ENCODE results near the gene LAMA3.
"Not testable (repeated sequence)": the region's sequence is repeated elsewhere in the genome, so short reads cannot be mapped to it uniquely, and the experiment has no call there.

The LAMA3 gene

DNA sequence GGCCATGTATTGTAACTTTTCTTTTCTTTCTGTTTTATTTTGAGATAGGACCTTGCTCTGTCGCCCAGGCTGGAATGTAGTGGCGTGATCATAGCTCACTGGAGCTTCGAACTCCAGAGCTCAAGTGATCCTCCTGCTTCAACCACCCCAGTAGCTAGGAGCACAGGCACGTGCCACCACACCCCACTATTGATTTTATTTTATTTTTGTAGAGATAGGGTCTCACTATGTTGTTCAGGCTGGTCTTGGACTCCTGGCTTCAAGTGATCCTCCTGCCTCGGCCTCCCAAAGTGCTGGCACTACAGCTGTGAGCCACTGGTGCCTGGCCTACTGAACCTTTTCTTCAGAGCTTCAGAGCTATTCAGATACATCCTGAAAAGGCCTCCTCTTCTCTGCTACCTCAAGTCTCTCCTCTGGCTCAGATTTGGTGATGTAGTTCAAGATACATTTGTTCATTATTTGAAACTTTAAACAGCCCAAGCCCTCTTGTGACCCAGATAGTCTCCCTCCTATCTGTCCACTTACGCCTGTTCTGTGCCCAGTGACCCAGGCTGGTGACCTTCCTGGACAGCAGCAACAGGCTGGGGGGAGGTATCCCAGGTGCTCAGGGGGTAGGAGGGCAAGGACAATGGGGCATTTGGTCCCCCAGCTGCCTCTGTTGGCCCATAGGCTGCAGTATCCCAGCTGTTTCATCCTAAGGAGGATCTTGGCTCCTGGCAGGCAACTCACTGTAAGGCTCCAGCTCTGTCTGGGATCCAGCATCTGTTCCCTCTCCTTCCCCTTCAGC lies 38.6 kb downstream of the LAMA3 start:
- no peak for DNase-seq (ENCODE audit: low spot score)

DNA sequence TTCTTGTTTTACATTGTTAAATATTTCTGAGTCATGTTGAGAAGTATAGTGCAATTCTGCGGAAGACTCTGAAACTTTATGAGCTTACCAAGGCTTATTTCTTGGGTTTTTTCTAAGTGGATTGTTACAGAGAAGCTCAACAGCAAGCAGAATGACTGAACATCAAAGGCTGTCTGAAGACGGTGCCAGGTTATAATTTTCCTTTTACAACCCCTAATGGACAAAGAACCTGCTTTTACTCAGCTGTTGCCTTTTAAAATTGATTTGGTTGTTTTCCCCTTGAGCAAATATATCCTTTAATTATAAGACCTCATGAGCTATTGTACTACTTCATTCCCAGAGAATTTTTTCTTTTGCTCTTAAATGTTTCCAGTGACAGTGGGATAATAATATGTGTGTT lies 41.6 kb downstream of the LAMA3 start:
- DNase-seq (ENCODE audit: low spot score), result no peak

- DNase-seq (ENCODE audit: low spot score), result no peak
Observed at GRCh38 chr18:23731861-23732260, 42.6 kb downstream of the LAMA3 start.

GRCh38 chr18:23732439-23732838 lies 43.2 kb downstream of the LAMA3 start:
- no peak for DNase-seq (ENCODE audit: low spot score)

DNA sequence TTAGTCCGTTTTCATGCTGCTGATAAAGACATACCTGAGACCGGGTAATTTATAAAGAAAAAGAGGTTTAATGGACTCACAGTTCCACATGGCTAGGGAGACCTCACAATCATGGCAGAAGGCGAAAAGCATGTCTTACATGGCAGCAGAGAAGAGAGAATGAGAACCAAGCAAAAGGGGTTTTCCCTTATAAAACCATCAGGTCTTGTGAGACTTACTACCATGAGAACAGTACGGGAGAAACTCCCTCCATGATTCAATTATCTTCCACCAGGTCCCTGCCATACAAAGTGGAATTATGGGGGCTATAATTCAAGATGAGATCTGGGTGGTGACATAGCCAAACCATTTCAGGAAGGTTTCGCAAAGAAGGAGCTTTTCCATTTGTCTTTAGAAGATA lies 44.0 kb downstream of the LAMA3 start:
- DNase-seq (ENCODE audit: low spot score), result not testable (repeated sequence)

- no peak for DNase-seq (ENCODE audit: low spot score)
Observed at GRCh38 chr18:23733895-23734294, 44.6 kb downstream of the LAMA3 start.

GRCh38 chr18:23735021-23735464 lies 45.8 kb downstream of the LAMA3 start:
- DNase-seq (ENCODE audit: low spot score), result no peak

GRCh38 chr18:23737578-23737977 lies 48.3 kb downstream of the LAMA3 start:
- no peak for DNase-seq (ENCODE audit: low spot score)

DNA sequence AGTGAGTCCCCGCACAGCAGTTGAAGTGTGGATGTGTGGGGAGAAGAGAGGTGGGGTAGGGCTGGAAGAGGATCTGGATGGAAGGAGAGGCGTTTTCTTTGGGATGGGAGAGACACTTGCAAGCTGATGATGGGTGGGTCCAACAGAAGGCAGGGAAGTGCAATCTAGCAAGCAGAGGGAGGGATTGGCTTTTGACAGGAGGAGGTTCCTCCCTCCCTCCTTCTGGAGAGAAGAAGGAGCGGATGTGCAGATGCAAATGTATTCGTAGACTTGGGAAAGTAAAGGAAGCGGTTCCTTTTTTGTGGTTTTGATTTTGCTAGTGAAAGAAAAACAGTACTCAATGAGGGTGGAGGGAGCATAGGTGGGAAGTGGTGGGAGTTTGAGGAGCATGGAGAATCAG lies 48.9 kb downstream of the LAMA3 start:
- DNase-seq (ENCODE audit: low spot score), result no peak

DNA sequence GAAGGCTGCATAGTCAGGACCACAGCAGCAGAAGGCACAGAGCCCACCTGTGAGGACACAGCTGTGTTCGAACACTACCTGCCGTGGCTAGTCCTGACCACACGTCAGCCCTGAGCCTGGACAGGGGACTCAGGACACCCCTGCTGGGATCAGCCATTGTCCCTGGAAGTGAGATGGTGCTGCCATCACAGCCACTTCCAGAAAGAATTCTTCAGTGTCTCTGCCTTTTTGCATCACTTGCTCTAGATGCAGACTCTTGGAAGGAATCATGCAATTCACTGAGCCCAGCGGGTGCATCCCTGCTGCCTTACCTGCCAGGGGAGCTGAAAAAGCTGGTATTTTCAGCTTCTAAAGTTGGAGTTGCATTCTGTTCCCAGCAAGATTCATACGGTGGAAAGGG lies 49.3 kb downstream of the LAMA3 start:
- no peak for DNase-seq (ENCODE audit: low spot score)

DNA sequence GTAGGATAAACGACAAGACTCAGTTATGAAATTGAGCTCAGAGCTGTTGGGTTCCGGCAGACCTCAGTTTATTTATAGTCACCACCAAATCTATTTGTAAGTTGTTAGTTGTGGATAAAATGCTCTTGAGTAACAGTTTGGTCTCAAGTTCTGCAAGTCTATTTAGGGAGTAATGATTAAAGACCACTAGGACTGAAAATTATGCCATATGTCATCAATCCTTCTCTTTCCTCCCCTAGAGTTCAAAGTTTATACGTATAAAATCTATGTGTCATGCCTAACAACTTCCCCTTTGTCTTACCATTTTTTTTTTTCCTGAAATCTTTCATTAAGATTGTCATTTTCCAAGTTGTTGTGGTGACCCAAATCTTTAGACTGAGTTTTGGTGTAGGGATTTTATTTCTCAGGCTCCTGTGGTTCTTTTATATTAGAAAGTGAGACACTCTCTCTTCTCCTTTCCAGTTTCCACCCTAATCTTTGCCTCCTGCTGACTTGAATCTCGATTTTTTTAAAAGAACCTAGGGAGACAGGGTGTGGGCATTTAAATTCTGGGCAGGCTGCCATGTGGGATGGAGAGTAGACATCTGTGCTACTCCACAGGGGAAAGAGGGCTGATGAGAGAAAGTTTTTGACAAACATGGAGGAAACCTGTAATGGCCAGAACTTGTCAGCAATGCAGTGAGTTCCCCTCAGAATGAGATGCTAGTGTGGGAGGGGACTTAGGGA lies 51.0 kb downstream of the LAMA3 start:
- DNase-seq (ENCODE audit: low spot score), result peak; percentile 55

GRCh38 chr18:23741967-23742366 lies 52.7 kb downstream of the LAMA3 start:
- DNase-seq (ENCODE audit: low spot score), result not testable (repeated sequence)

DNA sequence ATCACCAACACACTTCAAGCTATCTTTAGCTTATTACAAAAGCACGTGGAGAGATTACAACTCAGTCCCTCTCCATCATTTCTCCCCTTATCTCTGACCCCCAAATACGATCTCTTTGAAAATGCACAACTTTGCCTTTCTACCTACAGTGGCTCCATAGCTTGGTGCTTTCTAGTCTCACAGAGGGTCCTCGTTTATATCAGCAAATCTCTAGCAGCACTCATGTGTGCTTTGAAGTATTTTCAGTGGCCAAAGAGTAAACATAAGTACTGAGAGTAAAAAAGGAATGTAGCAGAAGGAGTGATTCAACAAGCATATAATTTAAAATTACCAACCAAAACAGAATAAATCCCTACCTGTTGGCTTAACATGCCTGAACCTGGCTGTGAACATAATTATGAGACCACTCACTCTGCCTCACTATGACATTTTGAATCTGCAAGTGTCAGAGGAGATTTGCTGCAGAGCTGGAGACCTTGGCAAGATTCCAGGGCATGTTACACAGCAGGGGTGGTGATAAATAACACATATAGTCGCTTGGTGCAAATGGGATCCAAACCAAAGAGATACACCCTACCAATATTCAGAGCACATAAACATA lies 54.6 kb downstream of the LAMA3 start:
- no peak for DNase-seq (ENCODE audit: low spot score)

- no peak for DNase-seq (ENCODE audit: low spot score)
Observed at GRCh38 chr18:23745366-23745765, 56.1 kb downstream of the LAMA3 start.

DNA sequence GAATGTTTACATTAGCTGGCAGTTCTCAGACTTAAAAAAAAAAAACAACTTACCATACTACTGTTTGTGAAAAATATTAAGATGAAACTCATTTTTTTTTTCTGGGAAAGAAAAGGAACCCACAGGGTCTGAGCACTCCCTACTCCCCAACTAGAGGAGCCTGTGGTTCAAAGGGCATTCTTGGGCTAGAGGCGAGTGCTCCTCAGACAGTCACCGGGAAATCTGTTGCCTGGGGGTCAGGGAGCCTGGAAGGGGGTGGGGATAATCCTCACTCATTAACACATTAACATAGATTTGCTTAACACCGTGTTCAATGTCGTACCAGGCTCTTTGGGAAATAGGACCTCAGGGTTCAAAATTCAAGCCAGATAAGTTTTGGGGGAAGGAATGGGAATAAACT lies 57.6 kb downstream of the LAMA3 start:
- DNase-seq (ENCODE audit: low spot score), result no peak

- no peak for DNase-seq (ENCODE audit: low spot score)
Observed at GRCh38 chr18:23752363-23752762, 63.1 kb downstream of the LAMA3 start.

DNA sequence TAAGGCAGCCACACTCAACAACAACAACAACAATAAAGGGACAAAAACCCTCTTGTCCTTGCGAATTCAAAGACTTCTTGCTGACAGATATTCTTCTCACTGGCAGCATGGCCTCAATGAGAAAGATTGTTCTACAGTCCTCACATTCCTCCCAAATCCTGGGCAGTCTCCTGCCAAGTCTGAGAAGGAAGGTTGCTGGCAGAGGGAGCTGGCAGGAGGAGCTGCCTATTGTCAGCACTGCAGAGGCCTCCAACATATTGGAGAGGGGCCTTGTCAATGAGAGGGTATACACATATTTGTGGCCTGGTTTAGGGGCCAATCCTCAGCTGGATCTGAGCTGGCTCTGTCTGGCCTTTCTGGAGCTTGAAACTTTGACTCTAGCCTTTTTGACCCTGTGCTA lies 63.5 kb downstream of the LAMA3 start:
- peak; percentile 53 for DNase-seq (ENCODE audit: low spot score)

DNA sequence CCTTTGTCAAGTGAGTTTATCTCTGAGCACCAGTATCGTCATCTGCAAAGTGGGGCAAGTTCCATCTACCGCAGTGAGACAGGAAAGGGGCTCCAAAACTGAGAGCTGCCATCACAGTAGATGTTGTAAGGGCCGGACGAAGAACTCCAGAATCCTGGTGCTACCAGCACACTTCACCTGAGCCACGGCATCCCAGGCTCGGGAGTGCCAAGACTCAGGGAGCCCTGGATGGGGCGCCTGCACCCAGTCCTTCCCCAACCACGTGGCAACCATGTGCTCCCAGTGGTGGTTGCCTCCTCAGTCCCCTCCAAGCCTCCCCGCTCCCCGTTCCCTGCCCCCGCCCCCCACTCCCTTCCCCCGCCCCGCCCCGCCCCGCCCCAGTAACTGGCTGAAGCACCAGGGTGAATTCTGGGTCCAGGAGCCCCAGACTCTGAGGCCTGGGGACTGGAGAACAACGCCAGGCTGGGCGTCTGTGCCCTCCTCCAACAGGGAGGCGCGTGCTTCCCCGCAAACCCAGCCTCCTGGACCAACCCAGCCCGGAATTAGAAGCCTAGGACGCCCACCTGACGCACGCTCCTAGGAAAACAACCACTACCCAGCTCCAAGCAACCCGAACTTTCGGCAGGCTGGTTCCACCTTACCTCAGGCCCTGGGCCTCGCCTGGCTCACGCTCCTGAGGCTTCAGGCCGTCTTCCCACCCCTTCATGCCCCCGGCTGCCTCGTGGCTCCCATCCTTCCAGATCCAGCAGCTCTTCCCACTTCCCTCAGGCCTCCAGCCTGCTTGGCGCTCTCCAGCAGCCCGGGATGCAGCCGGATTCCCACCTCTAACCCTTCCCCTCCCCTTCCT lies 67.6 kb downstream of the LAMA3 start:
- no peak for DNase-seq (ENCODE audit: low spot score)

GRCh38 chr18:23757437-23757733 lies 68.1 kb downstream of the LAMA3 start:
- no peak for DNase-seq (ENCODE audit: low spot score)

GRCh38 chr18:23758281-23758680 lies 69.0 kb downstream of the LAMA3 start:
- DNase-seq (ENCODE audit: low spot score), result no peak

- DNase-seq (ENCODE audit: low spot score), result no peak
Observed at GRCh38 chr18:23761941-23762340, 72.7 kb downstream of the LAMA3 start.

DNA sequence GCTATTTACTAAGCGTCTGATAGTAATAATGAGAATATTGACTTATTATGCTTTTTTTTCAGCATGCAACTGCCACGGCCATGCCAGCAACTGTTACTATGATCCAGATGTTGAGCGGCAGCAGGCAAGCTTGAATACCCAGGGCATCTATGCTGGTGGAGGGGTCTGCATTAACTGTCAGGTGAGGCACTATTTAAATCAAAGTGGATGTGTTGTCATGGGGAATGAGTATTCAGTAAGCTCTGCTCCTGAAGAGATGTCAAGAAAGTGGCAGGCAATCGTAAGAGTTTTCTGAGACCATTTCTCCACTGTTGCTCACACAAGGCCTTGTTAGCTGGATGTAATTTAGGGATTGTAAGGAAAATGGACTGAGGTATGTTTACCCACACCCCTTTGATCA lies 74.1 kb downstream of the LAMA3 start:
- DNase-seq (ENCODE audit: low spot score), result no peak
